GM12875 (cell line): ENCODE results near the gene GNL3.

Source experiments
- H3K4me3 ChIP-seq: one replicate; pipeline ENCODE4 v1.5.1; 2011; ENCODE audit warnings: low read depth, low read length, control low read depth
- TF ChIP-seq, protein P1 (sequence below): IDR thresholded peaks from 2 replicates; pipeline ENCODE4 v1.5.1; 2011; ENCODE audit warnings: low read depth, mild to moderate bottlenecking, control low read depth, inconsistent platforms, low read length, moderate library complexity, borderline replicate concordance; ENCODE audit not compliant: insufficient read depth

Gene GNL3

DNA sequence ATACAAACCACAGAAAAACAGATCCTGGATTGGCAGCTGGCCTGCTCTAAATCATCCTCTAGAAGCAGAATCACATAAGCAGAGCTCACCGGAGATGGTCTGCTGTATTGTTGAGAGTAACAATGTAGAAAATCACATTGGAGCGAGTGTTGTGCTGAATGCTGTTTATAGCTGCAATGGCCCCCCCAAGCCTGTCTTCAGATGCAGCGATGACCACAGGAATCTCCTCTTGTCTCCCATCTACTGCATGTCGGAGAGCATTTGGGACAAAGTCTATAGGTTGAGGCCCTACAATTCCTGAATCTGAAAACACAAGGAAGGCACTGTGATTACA, 11.8 kb downstream of the GNL3 start:
- TF ChIP-seq, protein P1, sequence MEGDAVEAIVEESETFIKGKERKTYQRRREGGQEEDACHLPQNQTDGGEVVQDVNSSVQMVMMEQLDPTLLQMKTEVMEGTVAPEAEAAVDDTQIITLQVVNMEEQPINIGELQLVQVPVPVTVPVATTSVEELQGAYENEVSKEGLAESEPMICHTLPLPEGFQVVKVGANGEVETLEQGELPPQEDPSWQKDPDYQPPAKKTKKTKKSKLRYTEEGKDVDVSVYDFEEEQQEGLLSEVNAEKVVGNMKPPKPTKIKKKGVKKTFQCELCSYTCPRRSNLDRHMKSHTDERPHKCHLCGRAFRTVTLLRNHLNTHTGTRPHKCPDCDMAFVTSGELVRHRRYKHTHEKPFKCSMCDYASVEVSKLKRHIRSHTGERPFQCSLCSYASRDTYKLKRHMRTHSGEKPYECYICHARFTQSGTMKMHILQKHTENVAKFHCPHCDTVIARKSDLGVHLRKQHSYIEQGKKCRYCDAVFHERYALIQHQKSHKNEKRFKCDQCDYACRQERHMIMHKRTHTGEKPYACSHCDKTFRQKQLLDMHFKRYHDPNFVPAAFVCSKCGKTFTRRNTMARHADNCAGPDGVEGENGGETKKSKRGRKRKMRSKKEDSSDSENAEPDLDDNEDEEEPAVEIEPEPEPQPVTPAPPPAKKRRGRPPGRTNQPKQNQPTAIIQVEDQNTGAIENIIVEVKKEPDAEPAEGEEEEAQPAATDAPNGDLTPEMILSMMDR, result no peak
- no peak overlapping the region for H3K4me3 ChIP-seq

DNA sequence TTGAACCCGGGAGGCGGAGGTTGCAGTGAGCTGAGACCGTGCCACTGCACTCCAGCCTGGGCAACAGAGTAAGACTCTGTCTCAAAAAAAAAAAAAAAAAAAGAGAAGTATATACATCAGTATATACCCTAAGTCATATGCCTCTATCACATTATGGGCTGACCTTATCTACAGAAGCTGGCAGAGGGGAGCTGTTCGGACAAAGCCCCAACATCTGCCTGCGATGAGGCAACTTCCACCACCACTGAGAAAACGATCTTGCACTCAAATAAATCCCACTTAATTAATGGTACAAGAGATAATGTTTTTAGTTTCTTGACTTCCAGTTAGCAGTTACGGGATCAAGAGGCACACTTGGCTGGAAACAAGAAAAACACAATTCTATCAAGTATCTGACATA, 17.5 kb downstream of the GNL3 start:
- TF ChIP-seq, protein P1, result no peak
- H3K4me3 ChIP-seq, result no peak overlapping the region

DNA sequence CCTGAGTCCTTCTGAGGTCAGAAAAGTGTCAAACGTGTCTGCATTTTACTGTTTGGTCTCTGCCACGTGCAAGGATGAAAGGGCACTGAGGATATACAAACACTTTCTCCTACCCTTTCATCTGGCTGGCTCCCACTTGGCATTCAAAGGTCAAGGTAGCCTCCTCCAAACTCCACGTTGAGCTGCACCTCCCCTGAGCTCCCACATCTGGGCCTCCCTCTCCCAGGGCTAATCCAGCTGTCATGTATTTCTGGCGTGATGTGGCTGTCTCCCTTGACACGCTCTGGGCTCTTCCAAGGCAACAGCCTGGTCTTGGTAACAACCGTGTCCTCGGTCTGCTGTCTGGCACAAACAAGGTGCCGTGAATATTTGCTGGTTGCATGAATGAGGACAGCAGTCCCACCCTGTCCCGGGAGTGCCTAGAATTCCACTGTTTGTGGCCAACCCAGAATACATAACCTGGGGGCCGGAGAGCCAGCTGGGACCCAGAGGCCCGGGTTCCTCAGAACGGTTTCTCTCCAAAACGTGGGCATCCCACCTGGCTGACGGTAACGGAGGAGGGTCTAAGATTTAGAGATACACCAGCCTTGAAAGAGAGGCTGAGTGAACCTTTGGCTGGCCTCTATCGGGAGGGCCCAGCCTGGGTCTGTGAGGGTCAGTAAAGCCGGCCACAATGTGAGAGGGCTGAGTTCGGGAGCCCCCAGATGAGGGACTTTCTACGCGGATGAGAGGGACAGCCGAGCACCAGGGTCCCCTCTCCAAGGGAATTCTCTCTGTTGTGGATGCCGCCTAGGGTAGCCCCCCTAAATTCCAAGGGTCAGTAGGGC, 19.0 kb downstream of the GNL3 start:
- TF ChIP-seq, protein P1, result no peak
- peak overlapping the region; percentile 99 for H3K4me3 ChIP-seq

DNA sequence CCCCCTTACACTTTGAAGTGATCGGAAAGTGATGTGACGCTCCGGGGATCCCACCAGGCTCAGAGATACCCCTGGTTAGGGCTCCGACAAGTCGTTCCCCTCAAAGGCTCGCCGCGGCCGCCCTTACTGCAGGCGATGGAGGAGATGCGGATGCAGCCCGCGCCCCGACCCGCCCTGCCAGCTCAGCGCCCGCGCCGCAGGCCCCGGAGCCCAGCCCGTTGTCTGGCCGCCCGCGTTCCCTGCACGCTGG, 19.5 kb downstream of the GNL3 start:
- peak overlapping the region; percentile 99 for H3K4me3 ChIP-seq
- TF ChIP-seq, protein P1, result no peak

DNA sequence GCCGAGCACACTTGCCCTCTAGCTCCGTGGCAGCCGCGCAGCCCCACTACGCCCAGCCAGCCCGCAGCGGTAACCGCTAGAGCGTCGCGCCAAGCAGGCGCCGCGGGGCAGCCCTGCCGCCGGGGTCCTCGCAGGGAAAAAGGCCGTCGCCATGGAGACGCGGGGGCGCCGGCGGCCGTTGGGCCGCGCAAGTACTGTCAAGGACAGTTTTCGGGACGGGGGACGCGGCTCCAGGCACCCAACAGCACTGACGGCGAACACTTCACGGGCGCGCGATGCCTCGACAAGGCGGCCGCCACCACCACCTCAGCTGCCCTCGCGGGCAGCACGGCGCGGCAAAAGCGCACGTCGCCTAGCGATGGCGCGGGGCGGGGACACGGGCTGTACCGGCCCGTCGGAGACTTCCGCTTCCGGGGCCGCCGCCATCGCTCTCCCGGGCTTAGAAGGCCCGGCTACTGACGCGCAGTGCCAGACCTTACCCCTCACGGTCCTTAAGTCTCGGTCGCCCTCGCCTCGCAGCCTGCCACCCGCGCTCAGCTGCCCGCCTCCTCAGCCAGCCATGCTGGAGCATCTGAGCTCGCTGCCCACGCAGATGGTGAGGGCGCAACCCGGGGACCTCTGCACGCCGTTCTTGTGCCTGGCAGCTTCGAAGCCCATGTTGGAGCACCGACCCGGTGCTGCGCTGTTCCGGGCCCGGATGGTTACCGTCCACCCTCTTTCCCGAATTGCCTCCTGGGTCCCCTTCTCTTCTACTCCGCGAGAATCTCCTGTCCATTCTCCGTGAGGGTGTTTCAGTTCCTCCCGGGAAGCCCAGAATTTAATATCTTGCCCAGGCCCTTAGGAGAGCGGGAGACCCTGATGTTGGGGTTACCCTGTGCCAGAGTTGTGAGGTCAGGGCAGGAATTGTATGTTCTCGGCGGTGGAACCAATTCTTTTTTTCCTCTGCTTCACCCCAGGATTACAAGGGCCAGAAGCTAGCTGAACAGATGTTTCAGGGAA, 20.2 kb downstream of the GNL3 start, which contains the start of the genes GLT8D1 and SPCS1:
Gene GLT8D1, minus strand, starts transcription at position 104 of the 999 bp plus-strand sequence. CDS start 5,331 bp downstream, outside the sequence.
Gene SPCS1, plus strand, starts transcription at position 419 of the 999 bp plus-strand sequence. Its CDS starts 141 bp downstream, at position 560.
- H3K4me3 ChIP-seq, result peak within 1 kb of the TSS; percentile 99
- TF ChIP-seq, protein P1, result no peak

DNA sequence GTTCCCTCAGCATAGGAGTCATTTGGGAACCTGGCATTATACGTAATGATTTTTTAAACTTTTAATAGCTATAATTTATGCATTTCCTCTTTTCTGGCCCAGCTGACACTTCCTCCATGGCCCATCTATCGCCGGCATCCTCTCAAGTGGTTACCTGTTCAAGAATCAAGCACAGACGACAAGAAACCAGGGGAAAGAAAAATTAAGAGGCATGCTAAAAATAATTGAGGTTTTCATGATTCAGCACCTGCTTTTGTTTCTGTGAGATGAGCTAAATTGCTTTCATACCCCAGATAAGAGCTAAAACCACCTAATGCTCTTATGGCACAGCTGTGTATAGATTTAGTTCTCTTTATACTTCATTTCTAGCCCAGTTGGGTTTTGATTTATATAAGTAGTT, 21.8 kb downstream of the GNL3 start:
- TF ChIP-seq, protein P1, result no peak
- H3K4me3 ChIP-seq, result peak overlapping the region; percentile 99

DNA sequence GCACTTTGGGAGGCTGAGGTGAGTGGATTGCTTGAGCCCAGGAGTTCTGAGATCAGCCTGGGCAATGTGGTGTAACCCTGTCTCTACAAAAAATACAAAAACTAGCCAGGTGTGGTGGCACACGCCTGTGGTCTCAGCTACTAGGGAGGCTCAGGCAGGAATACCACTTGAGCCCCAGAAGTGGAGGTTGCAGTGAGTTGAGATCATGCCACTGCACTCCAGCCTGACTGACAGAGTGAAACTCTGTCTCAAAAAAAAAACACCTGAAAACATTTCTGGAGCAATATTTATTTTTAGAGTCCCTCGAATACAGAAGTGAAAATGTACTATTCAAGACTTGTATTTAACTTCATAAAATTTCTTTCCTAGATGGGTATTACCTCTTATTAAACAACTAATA, 24.7 kb downstream of the GNL3 start:
- TF ChIP-seq, protein P1, result no peak
- H3K4me3 ChIP-seq, result no peak overlapping the region
